D721Med (cell line): Measurements from ENCODE around the gene TLR9.

ENCODE experiments used
- DNase-seq: peaks from one replicate; pipeline ENCODE4 v3.0.0; 2011; ENCODE audit warnings: low spot score; ENCODE audit not compliant: insufficient read length
- FAIRE-seq: peaks from 2 replicates; lab custom pipeline; 2011; peaks lifted over from hg19 to GRCh38; lab: Jason Lieb, UNC
- TF ChIP-seq, protein P1 (sequence below): IDR thresholded peaks from 2 replicates; pipeline ENCODE4 v1.5.1; 2012; ENCODE audit warnings: mild to moderate bottlenecking, control low read depth; ENCODE audit not compliant: insufficient read depth; ENCODE audit errors: missing control alignments

The TLR9 gene

DNA sequence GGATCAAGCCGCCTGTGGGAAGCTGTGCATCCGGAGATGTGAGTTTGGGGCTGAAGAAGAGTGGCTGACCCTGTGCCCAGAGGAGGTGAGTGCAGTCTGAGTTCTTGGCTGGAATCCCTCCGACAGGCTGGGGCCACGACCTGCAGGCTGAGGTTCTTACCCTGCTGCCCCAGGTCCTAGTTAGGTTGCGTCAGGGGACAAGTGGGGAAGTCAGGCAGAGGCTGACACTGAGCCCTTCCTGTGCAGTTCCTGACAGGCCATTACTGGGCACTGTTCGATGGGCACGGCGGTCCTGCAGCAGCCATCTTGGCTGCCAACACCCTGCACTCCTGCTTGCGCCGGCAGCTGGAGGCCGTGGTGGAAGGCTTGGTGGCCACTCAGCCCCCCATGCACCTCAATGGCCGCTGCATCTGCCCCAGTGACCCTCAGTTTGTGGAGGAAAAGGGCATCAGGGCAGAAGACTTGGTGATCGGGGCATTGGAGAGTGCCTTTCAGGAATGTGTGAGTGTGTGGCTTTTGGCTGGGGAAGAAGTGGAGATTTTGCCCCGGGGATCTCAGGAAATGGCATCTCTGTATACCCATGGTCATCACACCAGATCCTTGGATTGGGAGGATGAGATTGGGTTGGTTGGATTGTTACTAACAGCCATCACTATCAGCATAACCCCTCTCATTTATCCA lies 21.4 kb upstream of the TLR9 start:
- FAIRE-seq (no peak), DNase-seq (no peak)
- TF ChIP-seq, protein P1, sequence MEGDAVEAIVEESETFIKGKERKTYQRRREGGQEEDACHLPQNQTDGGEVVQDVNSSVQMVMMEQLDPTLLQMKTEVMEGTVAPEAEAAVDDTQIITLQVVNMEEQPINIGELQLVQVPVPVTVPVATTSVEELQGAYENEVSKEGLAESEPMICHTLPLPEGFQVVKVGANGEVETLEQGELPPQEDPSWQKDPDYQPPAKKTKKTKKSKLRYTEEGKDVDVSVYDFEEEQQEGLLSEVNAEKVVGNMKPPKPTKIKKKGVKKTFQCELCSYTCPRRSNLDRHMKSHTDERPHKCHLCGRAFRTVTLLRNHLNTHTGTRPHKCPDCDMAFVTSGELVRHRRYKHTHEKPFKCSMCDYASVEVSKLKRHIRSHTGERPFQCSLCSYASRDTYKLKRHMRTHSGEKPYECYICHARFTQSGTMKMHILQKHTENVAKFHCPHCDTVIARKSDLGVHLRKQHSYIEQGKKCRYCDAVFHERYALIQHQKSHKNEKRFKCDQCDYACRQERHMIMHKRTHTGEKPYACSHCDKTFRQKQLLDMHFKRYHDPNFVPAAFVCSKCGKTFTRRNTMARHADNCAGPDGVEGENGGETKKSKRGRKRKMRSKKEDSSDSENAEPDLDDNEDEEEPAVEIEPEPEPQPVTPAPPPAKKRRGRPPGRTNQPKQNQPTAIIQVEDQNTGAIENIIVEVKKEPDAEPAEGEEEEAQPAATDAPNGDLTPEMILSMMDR: no peak

DNA sequence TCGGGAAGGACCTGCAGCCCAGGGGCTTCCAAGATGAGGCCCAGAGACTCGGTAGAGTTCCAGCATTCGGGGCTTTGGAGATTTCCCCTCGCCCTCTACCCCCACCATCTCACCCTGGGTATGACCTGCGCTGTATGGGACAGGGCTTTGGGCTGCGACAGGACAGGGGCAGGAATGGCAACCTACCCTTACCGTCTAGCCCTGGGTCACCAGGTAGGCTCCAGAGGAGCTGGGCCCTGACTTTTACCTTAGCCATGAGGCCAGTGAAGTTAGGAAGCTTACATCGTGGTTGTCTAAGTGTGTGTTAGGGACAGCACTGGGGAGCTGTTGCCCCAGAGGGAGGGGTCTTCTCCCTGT lies 20.8 kb upstream of the TLR9 start:
- DNase-seq (no peak), FAIRE-seq (no peak)
- TF ChIP-seq, protein P1: no peak

DNA sequence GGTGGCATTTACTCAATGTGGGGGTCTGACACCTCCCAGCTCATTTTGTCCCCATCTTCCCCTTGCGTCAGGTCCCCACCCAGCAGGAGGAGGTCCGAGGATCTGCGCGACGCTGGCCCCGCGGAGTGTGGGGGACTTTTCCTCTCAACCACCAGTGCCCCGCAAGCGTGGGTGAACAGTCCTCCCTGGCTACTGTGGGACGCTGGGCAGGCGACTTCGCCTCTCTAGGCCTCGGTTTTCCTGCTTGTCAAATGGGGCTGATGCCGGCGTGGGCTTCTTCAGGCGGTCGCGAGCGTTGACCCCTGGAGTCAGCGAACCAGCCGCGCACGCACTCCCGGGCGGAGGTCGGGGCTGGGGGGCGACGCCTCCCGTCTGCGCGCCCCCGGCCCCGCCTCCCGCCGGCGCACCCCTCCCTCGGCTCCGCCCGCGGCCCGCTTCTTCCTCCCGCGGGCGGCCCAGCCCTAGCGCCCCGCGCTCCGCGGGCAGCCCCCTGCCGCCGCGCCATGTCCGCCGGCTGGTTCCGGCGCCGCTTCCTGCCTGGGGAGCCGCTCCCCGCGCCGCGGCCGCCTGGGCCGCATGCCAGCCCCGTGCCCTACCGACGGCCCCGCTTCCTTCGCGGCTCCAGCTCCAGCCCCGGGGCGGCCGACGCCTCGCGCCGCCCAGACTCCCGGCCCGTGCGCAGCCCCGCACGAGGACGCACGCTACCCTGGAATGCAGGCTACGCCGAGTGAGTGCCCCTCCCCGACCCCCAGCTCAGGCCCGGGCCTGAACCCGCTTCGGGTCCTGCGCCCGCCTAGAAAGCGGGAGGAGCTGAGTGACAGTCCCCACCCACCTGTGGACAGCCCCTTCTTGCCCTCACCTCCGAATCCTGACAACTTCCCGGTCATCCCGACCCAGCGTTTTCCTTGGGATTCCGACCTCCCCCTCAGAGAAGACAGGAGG lies 20.1 kb upstream of the TLR9 start, which contains the start of gene PPM1M:
Gene PPM1M, plus strand, starts transcription at position 438 of the 942 bp plus-strand sequence. Its CDS starts 66 bp downstream, at position 504.
- TF ChIP-seq, protein P1: no peak
- DNase-seq: peak; percentile 71
- FAIRE-seq: no peak

DNA sequence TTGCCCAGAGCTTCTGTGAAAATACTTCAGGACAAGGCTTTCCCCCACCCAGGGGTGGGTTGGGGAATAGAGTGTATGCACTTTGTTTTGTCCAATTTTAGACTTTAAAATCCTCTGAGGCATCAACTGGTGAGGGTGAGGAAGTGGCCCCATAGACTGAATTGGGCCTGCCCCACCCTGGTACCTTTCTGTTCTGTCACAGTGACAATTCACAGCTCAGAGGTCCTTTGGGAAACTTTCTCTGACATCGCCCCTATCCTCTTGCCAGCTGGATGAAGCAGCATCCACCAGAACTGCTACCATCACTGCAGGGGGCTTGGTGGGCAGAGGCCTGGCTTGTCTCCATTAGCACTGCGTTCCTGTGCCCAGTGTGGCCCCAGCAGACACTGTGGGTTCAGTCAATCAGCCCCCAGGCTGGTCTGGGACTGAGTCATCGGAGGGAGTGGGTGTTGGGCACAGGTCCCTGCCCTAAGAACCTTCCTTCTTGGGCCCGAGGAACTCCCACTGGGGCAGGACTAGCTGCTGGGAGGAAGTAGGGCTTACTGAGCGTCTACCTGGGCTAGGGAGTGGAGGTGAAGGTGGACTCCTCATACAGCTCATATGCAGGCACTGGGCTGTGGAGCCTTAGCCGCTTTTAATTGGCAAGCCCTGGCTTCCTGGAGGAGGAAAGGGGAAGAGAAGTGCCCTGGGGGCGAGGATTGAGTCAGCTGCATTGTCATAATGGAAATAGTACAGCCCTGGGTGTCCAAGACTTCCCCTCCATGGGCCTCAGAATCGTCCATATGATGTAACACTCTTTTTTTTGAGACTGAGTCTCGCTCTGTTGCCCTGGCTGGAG lies 18.6 kb upstream of the TLR9 start:
- FAIRE-seq: no peak
- TF ChIP-seq, protein P1: no peak
- no peak for DNase-seq

DNA sequence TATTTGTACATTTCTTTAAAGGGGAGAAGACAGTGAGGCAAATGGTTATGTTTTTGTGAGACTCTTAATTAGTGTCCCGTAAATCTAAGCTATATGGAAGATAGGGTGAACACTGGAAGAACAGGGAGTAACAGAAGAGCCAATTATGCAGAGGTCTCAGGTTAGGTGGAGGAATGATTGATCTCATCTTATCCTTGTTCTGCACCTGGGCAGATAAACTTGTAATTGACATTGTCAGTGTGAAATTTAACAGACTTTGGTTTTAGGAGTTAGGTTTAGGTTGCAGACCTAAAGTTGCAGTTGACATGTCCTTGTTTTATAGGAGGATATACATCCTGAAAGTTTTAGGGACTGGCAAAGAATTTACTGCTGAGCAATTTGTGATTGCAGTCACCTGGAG lies 16.6 kb upstream of the TLR9 start:
- FAIRE-seq (no peak), DNase-seq (no peak)
- TF ChIP-seq, protein P1: no peak

DNA sequence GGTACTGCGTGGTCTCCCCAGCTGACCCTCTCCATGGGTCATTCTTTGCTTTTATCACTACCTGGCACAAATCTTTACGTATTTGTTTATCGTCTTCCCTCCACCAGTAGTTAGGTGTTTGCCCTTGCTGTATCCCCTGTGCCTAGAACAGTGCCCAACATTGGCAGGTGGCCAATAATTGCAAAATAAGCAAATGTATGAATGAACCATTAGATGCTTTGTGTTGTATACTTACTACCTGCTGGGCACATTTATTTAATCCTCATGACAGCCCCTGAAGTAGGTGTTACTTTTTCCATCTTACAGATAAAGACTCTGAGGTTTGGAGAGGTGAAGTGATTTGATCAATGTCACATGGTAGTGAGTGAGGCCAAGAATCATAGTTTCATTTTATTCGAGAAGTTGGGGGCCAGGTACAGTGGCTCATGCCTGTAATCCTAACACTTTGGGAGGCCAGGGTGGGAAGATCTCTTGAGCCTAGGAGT lies 15.5 kb upstream of the TLR9 start:
- TF ChIP-seq, protein P1: no peak
- DNase-seq (no peak), FAIRE-seq (no peak)
